Measurements from ENCODE around the gene R3HDM1.

R3HDM1 gene

DNA sequence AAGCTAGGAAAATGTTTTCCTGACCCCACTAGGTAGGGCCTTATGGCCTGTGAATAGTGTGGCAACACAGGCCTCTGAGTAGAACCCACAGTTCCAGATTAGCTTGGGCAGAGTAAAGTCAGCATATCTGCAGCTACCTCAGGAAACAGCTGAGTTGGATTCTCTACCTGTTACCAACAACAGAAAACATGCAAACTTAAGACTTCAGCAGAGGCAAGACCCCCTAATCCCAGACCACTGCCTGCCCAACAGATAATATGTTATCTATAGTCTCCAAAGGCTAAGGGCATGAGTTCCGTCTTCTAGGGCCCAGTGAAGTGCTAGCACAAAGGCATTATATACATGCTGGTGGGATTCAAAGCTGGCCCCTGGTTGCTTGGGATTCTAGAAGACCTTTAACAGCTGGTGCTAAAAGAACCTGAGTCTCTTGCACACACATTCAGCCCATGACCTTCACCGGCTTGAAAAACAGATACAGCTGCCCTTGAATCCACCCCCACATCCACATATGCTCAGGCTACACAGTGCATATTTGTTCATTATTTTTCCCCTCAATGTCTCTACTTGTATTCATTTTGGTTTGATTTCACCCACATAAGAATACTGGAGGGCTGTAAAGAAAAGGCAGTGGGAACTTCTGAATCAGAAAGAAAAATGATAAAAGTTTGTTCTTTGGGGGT, 196.9 kb downstream of the R3HDM1 start:
- no peak for DNase-seq

DNA sequence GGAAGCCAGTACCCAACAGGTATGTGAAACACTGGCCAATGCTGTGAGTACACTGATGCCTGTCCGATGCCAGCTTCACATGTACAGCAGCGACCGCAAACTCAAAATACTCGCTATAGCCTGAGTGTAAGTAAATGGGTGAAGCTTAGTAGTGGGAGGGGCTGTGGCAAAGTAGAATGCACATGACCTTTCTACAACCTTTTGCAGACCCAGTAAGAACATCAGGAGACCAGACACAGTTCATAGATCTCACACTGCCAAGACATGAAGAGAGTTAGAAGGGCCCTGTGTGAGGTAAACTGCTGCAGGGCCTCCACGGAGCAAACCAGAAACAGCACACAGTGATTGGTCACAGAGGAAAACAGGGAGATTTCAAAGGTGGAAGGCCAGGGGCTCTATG, 201.3 kb downstream of the R3HDM1 start:
- DNase-seq: no peak

DNA sequence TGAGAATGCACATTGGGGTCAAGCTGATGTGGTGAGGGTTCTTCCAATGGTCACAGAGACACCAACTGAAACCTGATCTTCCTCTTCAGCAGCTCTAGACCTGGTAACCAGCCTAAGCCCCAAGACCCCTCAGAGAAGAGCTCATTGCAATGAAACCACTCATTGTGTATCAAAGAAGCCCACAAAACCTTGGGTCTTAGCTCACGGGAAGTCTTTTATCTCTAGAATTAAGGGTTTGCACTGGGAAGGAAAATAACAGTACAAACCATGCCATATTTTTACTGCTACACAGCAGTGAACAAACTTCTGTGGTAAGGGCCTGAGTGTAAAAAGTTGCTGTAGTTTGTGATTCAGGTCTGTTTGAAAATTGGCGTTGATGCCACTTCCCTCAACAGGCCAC, 201.8 kb downstream of the R3HDM1 start:
- DNase-seq: no peak

DNA sequence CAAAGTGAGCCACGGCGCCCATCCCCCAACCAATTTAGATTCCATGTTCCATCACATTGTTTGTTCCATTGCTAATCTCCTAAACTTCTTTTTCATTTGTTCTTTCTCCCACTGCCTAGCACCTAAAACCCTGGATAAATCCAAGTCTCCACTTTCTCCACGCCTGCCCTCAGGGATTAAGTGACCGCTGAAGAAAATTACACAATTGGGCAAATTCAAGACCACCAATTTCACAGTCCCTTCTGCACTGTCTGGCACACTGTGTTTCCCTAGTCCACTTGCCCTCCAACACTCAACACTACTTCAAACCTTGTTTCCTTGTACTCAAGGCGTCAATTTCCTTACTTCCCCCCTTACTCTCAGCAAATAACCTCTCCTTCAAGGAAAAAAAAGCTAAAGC, 205.3 kb downstream of the R3HDM1 start:
- DNase-seq: no peak

DNA sequence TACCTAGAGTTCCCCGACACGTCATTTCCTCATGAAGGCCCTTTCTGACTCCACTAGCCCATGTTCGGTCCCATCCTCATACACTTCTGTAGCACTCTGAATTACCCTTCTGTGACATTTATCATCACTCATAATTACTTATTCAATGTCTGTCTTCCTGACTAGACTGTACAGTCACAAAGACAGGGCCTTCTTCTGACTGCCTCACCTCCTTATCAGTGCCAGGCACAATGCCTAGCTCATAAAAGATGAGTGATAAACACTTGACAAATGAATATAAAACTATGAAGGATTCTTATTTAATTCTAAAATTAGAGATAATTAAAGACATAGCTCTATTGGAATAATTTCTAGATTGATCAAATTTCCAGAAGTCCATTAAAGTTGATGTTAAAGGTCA, 208.9 kb downstream of the R3HDM1 start:
- DNase-seq: no peak

DNA sequence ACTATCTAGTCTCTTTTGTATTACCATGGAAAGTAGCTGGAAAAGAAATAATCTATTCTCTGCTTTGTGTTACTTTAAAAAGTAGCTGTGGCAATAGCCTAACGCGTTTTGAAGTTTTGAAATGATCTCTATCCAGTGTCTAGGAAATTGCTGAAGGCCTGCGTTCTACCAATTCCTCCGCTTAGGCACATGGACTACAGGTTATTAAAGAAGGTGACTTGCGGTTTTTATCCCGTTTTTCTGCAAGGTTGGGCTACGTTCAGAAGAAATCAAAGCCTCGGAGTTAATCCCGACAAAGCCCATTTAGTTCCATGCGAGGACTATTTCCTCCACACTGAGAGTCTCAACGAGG, 209.7 kb downstream of the R3HDM1 start:
- no peak for DNase-seq

DNA sequence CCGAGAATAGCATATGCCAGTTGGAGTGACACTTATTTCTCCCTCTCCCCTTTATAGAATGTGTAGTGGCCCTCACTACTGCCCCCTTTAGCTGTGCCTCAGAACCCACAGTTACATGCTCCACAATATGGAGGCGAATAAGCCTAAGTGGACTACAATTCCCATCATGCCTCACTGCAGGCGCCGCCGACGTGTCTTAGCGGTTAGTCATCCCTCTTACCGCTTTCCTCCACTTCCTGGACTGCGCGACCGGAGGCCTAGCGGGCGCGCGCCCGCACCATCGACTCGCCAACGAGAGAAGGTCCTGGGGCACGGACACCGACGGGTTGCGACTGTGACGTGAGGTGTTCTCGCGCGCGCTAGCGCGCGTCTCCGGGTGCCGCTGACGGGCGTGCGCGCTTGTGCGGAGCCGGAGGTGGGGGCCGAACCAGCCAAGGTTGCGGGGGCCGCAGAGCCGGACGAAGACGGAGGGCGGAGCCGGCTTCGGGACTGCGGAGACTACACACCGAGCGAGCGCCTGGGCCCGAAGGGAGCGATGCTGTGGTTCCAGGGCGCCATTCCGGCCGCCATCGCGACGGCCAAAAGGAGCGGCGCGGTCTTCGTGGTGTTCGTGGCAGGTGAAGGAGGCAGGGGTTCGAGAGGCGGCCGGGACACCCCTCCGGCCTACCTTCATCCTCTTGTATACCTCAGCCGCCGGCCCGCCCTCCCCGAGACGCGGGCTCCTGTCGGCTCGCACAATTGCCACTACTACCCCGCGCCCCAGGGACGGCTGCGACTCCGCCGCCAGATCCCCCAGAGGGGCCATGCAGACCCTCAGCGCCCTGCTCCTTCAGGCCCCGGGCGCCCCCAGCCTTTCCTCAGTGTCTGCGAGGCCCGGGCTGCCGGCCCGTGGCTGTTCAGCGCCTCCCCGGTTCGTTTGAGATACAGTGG, 210.4 kb downstream of the R3HDM1 start, which contains the start of gene UBXN4:
Gene UBXN4, plus strand, starts transcription at position 461 of the 930 bp plus-strand sequence. Its CDS starts 75 bp downstream, at position 536.
- DNase-seq: peak; percentile 95

DNA sequence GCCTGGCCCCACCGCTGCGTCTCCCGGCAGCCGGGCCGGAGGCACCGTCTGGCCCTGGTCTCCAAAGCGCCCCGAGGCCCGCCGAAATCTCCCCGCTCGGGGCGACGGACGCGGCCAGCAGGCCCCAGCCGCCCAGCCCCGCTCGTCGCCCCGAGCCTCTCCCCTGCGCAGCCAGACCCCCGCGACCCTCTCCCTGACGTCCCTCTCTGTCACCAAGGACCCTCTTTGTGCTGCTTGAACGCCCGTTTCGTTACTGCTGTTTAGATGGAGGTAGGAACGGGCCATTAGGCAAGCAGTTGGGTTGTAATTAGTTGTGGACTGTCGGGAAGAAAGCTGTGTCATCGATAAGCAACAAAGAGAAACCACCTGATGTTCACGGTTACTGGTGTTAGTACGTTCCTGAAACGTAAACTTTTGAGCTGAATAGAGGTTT, 211.1 kb downstream of the R3HDM1 start:
- DNase-seq: peak; percentile 62

DNA sequence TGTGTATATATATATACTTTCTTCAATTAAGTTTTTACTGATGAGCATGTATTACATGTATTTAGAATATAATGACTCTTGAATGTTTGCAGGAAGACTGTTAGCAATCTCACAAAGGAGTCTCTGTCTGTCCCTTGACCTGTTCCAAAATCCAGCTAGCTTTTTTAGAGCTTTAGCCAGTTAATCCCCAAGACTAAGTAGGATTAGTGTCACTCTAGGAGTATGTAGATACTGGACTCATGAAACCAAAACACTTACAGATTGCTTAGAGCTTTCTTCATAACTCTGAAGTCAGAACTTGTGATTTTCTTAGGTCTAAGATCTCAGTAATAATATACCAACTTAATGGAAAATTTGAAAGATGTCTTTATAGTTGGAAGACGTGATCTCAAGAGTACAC, 212.6 kb downstream of the R3HDM1 start:
- DNase-seq: no peak

DNA sequence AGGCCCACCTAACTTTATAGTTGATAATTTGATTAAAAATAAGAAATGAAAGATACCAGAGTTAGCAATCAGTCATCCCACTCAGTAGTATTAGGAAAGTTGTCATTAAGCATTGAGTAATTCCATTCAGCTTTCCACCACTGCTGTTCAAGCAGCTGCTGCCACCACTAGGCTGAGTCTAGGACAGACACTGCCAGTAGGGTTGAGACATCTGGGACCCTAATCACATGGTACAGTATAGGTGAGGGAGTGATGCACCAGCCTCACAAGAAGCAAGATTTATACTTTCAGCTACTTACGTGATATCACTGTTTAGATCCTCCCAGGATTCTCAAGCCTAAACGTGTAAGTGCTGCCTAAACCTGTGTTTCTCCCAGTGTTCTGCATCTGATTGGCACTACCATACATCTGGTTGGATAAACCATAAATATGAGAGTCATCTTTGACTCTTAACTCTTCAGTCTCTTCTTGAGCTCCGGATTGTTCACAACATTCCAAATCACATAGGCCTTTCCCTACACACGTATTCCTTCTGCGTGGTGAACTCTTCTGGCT, 213.6 kb downstream of the R3HDM1 start:
- no peak for DNase-seq

DNA sequence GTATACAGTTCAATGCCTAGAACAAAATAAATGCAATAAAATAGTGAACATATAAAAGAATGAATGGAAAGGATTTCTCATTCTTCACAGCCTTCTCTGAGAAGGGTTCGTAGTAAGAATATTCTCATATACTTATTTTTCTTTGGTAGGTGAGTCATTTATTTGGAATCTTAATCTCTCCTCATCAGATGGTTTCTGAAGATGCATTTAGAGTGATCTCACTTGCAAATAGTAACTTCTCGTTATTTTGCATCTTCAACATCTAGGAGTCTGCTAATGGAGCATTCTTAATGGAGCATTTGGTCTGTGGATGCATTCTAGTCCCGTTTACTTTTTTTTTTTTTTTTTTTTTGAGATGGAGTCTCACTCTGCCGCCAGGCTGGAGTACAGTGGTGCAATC, 214.3 kb downstream of the R3HDM1 start:
- DNase-seq: no peak

DNA sequence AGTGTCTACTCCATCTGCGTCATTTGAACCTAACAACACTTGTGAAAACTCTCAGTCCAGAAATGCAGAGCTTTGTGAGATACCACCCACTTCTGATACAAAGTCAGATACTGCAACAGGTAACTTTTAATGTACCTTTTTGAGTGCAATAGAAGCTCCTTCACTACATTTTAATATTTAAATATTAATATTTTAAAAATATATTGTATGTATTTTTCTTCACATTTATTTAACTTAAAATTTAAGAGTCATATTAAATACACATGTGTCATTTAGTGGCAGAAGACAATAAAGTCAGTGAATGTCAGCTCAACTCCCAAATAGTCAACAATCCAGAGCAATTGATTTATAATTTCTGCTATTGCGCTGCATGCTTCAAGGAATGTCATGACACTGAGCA, 224.3 kb downstream of the R3HDM1 start:
- no peak for DNase-seq

DNA sequence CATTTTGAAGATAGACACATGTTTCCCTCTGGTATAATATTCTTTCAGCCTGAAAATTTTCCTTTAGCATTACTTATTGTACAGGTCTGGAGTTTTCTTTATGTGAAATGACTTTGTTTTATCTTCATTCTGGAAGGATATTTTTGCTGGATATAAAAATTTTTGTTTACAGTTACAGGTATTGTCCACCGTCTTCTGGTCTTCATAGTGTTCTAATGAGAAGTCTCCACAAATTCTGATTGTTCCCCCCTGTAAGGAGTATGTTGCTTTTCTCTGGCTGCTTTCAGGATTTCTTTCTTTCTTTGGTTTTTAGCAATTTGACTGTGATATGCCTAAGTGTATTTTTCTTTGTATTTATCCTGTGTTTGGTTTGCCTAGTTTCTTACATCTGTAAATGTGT, 225.4 kb downstream of the R3HDM1 start:
- DNase-seq: no peak

DNA sequence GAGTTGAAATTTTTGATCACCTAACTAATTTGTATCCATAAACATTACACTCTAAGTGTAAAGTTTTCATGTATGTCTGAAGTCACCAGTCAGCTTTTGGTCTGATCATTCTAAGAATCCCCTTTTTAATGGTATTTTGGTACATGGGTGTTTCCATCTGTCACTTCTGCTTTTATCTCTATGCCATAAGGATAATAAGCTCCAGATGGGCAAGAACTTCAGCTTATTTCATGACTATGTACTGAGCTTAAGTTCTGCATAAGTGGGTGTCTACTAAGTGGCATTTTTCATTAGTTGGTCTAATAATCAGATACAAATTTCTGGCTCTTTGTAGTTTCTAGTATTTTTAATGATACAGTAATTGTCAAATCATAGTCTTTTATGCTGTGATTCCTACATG, 230.7 kb downstream of the R3HDM1 start:
- DNase-seq: no peak

DNA sequence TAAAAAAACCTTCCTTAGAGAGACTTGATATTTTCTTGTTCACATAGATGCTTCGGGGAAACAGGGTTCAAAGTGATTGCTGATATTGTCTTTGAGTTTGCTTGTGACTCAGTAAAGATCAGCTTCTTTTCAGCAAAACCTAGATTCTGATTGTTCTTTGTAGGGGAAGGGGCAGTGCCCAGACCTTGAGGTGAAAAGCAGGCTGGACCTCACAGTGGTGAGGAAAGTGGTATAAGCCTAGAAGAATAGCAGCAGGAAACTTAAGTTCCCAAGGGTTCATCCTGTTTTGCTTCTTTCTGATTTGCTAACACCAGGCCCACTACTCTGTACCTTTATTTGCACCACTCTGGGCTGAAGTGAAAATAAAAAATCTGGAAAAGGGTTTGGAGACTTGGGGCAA, 231.2 kb downstream of the R3HDM1 start:
- DNase-seq: no peak

DNA sequence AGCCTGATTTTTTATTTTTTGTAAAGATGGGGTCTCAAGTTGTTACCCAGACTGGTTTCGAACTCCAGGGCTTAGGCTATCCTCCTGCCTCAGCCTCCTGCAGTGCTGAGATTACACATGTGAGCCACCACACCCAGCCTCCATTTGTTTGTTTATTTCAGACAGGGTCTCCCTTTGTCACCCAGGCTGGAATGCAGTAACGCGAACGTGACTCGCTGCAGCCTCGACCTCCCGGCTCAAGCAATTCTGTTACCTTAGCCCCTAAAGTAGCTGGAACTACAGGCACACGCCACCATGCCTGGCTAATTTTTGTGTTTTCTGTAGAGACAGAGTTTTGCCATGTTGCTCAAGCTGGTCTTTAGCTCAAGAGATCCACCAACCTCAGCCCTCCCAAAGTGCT, 237.6 kb downstream of the R3HDM1 start:
- DNase-seq: no peak

DNA sequence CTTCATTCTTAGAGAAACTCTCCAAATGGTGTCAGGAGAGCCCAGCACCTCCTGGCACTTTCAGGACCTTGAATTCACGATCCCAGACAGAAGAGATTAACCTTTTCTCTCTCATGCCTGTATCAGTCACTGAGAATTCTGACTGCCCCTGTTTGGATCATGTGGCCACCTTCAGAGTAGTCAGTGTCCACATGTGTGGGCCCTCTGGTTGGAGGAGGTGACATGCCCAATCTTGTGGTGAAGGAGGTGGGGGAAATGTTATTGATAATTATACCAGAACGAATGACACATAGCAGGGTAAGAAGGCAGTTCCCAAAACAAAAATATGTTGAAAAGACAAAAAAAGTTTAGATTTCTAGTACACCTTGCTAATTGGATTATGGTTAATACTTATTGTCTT, 242.0 kb downstream of the R3HDM1 start:
- DNase-seq: no peak

DNA sequence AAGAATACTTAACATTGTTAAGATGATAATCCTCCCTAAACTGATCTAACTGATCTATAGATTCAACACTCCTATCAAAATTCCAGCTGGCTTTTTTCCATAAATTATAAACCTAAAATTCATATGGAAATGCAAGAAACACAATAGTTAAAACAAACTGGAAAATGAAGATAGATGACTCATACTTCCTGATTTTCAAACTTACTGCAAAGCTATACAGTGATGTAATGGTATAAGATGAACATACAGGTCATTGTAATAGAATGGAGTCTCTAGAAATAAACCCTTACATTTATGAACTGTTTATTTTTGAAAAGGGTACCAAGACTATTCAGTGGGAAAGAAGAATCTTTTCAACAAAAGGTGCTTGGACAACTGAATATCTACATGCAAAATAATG, 242.6 kb downstream of the R3HDM1 start:
- DNase-seq: no peak
